Measurements from ENCODE around the gene CDK17.
A peak's percentile ranks its signal among the peaks of the same experiment; 100 is the strongest.
"Not testable (repeated sequence)": the region's sequence is repeated elsewhere in the genome, so short reads cannot be mapped to it uniquely, and the experiment has no call there.

The CDK17 gene

DNA sequence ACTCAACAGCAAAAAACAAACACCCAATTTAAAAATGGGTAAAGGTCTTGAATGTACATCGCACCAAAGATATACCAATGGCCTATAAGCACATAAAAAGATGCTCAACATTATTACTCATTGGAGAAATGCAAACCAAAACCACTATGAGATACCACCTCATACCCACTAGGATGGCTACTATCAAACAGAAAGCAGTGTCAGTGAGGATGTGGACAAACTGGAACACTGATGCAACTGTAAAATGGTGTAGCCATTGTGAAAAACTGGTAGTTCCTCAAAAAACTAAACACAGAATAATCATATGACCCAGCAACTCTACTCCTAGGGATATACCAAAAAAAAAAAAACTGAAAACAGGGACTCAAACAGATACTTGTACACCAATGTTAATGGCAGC is 49.3 kb downstream of the CDK17 start:
- no peak for DNase-seq

- no peak for DNase-seq
These were observed 53.0 kb downstream of the CDK17 start for GRCh38 chr12:96347130-96347699.

- DNase-seq: not testable (repeated sequence)
These were observed 53.5 kb downstream of the CDK17 start for GRCh38 chr12:96346716-96347115.

- DNase-seq: no peak
These were observed 56.0 kb downstream of the CDK17 start for GRCh38 chr12:96344124-96344695.

GRCh38 chr12:96343347-96343954 is 56.8 kb downstream of the CDK17 start:
- DNase-seq: no peak

DNA sequence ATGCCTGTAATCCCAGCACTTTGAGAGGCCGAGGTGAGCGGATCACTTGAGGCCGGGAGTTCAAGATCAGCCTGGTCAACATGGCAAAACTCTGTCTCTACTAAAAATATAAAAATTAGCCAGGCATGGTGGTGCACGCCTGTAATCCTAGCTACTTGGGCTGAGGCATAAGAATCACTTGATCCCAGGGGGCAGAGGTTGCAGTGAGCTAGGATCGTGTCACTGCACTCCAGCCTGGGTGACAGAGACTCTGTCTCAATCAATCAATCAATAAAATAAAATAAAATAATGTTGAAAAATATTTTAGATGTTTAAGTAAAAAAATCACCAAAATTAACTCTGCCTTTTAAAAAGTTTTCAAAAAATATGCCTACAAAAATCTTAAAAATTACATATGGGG is 60.6 kb downstream of the CDK17 start:
- DNase-seq: not testable (repeated sequence)

DNA sequence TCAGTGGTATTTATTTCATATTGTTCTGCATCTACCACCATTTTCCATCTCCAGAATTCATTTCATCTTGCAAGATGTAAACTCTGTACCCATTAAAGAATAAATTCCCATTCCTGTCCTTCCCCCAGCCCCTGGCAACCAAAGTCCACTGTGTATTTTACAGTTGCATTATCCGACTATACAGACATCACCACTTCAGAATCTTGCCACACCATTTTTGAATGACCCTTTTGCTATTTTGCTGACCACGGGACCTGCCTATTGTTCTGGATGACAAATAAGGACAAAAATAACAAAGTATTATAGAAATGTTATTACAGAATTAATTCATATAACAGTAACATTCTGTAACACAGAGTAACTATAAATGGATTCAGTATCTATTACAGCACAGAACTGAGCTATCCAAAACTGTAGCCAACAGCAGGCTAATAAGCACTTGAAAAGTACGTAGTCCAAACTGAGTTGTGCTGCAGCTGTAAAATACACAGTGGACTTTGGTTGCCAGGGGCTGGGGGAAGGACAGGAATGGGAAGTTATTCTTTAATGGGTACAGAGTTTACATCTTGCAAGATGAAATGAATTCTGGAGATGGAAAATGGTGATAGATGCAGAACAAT is 61.3 kb downstream of the CDK17 start:
- no peak for DNase-seq

DNA sequence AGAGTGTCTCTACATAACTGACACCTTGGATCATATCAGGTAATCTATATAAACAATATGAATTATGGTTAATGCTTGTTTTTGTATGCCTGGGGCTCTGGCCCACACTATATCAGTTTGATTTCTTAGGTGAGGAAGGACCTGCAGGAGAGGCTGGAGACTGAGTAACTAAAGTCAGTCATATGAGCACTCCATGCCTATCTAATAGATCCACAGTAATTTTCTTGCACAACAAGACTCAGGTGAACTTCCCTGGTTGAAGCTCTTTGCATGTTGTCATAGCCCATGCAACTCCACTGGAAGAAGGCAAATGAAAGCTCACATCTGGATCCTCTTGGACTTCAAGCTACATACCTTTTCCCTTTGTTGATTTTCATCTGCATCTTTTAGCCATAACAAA is 62.3 kb downstream of the CDK17 start:
- no peak for DNase-seq

- no peak for DNase-seq
These were observed 63.8 kb downstream of the CDK17 start for GRCh38 chr12:96336489-96336888.

GRCh38 chr12:96335270-96335669 is 65.0 kb downstream of the CDK17 start:
- DNase-seq: no peak

DNA sequence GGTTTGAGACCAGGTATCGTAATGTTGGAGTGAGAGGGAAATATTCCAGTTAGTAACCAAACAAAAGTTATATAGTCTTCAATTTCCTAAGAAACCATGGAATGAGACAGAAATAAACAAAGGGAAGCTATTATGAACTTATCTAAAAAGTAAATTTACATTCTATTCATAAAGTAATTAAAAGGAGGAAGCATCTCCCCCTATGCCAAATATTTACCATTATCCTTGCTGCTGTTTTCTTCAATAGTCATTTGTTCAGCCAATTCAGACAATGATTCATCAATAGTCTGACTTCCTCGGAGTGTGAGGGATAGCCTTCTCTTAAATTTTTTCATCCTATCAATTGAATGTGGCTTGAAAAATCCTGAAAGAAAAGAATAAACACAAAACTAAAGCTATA is 65.7 kb downstream of the CDK17 start:
- no peak for DNase-seq

DNA sequence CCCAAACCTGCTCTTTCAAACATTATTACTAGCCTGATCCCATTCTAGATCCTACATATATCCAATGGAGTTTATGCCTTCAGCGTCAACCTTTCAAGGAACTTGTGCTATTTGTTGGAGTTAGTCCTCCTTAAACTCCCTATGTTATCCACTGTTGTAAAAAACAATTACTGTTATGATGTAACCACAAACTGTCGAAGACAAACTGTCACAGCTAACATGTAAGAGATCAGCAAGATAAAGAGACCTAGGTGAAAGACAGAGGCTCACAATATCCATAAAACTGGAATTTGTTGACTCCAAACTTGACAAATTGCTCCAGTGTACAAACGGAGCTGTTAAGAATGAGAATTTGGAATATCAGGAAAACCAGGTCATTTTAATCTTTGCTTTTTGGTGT is 70.7 kb downstream of the CDK17 start:
- DNase-seq: no peak

DNA sequence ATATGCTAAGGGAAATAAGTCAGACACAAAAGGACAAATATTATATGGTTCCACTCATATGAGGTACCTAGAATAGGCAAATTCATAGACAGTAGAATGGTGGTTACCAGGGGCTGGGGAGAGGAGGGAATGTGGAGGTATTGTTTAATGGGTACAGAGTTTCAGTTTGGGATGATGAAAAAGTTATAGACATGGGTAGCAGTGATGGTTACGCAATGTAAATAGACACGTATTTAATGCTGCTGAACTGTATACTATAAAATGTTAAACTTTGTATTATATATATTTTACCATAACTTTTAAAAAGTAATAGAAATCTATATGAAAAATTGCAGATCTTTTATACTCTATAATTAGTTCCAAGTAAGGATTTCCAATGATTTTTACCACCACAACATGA is 71.2 kb downstream of the CDK17 start:
- no peak for DNase-seq

DNA sequence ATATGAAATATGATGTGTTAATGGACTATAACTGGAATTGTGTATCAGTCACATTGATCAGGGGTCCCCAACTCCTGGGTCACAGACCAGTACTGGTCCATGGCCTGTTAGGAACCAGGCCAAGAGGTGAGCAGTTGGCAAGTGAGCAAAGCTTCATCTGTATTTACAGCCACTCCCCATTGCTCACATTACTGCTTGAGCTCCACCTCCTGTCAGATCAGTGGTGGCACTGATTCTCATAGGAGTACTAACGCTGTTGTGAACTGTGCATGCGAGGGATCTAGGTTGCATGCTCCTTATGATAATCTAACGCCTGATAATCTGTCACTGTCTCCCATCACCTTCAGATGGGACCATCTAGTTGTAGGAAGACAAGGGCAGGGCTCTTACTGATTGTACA is 72.3 kb downstream of the CDK17 start:
- DNase-seq: no peak

- DNase-seq: no peak
These were observed 72.9 kb downstream of the CDK17 start for GRCh38 chr12:96327346-96327745.

GRCh38 chr12:96326628-96327227 is 73.5 kb downstream of the CDK17 start:
- no peak for DNase-seq

DNA sequence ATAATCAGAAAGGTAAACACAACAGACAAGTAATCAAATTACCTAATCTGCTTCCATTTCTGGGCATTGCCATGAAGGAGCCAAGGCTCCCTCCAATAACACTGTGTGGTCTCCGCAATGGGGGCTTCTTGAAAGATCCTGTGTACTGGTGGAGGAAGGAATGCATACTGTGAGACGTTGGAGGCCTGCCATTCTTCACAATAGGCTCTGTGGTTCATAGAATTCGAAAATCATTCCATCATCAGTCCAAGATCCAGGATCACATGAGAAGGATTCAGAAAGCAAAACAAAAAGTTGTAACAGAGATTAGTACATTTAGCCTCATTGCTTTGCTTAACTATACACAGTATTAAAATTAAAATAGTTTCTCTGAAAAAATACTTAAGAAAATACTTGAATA is 76.3 kb downstream of the CDK17 start:
- no peak for DNase-seq

DNA sequence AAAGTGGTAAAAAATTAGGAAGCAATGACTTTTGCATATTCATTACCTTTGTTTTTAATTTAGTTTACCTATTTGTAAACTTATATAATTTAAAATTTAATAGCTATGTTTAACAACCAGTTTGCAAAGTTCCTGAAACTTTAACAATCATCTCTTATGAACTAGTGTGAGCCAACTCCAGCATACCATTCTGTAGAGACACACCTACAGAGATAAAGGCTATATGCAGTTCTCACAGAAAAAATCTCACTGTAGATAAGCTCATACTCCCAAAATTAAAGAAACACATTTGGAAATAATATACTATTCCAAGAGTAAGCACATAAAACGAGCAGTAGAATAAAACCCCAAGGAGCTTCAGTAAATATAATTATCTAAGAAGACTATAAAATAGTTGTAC is 77.5 kb downstream of the CDK17 start:
- no peak for DNase-seq

- DNase-seq: no peak
These were observed 78.3 kb downstream of the CDK17 start for GRCh38 chr12:96321941-96322340.

GRCh38 chr12:96317801-96318200 is 82.4 kb downstream of the CDK17 start:
- not testable (repeated sequence) for DNase-seq

DNA sequence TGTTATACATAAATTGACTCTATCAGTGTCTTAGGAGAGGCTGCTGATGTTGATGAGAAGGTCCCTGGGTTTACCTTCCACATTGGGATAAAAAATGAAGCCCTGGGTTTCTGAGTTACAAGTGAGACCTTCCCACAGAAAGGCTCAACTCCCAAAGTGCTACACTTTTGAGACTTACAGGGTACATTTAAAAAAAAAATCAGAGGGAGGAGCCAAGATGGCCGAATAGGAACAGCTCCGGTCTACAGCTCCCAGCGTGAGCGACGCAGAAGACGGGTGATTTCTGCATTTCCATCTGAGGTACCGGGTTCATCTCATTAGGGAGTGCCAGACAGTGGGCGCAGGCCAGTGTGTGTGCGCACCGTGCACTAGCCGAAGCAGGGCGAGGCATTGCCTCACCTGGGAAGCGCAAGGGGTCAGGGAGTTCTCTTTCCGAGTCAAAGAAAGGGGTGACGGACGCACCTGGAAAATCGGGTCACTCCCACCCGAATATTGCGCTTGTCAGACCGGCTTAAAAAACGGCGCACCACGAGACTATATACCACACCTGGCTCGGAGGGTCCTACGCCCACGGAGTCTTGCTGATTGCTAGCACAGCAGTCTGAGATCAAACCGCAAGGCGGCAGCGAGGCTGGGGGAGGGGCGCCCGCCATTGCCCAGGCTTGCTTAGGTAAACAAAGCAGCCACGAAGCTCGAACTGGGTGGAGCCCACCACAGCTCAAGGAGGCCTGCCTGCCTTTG is 84.3 kb downstream of the CDK17 start:
- peak in 1 of 2 experiments; percentile 18 for DNase-seq

GRCh38 chr12:96314723-96315122 is 85.5 kb downstream of the CDK17 start:
- DNase-seq: peak in 1 of 2 experiments; percentile 2

DNA sequence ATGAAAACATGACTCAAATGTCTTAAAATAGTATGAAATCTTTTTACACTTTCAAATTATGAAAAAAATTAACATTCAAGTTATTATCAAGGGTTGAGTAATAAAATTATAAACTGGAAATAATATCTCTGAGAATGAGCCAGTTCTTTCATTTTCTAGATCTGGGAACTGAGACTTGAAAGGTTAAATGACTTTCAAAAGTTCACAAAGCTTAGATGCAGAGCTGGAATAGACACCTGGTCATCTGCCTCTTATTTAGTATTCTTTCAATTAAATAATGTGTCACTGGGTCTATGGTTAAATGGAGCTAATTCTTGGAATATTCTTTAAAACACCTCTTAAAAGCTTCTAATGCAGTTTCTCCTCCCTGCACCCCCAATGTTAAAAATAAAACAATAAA is 86.6 kb downstream of the CDK17 start:
- no peak for DNase-seq
